Epithelial cell of esophagus (primary cell): ENCODE results near the gene KLKB1.
"Not testable (repeated sequence)": the region's sequence is repeated elsewhere in the genome, so short reads cannot be mapped to it uniquely, and the experiment has no call there.

Experiments
- DNase-seq: peaks from one replicate; pipeline ENCODE4 v3.0.0; 2010; ENCODE audit warnings: low read depth
- H3K4me3 ChIP-seq: 2 replicates; pipeline ENCODE4 v1.5.1; 2011; ENCODE audit warnings: mild to moderate bottlenecking, low read length, control low read depth
- CTCF ChIP-seq: IDR thresholded peaks from 2 replicates; pipeline ENCODE4 v1.5.1; 2011; ENCODE audit warnings: low read depth, mild to moderate bottlenecking, low read length, control low read depth, inconsistent platforms; ENCODE audit not compliant: insufficient read depth; ENCODE audit errors: missing control alignments

The KLKB1 gene

GRCh38 chr4:186240848-186241491 lies 13.7 kb downstream of the KLKB1 start:
- H3K4me3 ChIP-seq = no peak overlapping the region
- TF ChIP-seq CTCF = no peak
- no peak for DNase-seq

DNA sequence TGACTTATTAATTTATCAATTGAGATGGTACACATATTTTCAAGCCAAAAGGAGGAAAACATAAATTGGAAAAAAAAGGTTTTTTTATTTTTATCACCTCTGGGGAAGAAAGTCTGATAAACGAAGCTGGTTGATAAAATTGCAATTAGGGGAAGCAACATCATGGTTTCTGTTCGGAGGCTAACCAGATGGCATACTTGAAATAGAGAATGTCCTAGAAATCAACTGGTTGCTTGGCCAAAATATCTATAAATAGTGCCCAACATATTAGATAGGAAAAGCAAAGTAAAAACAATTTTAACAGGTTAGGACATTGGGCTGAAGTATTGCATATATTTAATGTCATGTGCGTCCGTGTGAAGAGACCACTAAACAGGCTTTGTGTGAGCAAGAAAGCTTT lies 14.3 kb downstream of the KLKB1 start:
- no peak for TF ChIP-seq CTCF
- H3K4me3 ChIP-seq = no peak overlapping the region
- DNase-seq = no peak

DNA sequence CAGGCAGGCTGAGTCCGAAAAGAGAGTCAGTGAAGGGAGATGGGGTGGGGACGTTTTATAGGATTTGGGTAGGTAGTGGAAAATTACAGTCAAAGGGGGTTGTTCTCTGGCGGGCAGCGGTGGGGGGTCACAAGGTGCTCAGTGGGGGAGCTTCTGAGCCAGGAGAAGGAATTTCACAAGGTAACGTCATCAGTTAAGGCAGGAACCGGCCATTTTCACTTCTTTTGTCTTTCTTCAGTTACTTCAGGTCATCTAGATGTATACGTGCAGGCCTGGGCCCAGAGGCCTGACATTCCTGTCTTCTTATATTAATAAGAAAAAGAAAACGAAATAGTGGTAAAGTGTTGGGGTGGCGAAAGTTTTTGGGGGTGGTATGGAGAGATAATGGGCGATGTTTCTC lies 14.7 kb downstream of the KLKB1 start:
- not testable (repeated sequence) for DNase-seq, H3K4me3 ChIP-seq

GRCh38 chr4:186243331-186243730 lies 16.0 kb downstream of the KLKB1 start:
- no peak overlapping the region for H3K4me3 ChIP-seq
- no peak for TF ChIP-seq CTCF
- no peak for DNase-seq

- no peak overlapping the region for H3K4me3 ChIP-seq
- no peak for TF ChIP-seq CTCF
- DNase-seq = no peak
Measured at GRCh38 chr4:186244835-186245234, 17.5 kb downstream of the KLKB1 start.

DNA sequence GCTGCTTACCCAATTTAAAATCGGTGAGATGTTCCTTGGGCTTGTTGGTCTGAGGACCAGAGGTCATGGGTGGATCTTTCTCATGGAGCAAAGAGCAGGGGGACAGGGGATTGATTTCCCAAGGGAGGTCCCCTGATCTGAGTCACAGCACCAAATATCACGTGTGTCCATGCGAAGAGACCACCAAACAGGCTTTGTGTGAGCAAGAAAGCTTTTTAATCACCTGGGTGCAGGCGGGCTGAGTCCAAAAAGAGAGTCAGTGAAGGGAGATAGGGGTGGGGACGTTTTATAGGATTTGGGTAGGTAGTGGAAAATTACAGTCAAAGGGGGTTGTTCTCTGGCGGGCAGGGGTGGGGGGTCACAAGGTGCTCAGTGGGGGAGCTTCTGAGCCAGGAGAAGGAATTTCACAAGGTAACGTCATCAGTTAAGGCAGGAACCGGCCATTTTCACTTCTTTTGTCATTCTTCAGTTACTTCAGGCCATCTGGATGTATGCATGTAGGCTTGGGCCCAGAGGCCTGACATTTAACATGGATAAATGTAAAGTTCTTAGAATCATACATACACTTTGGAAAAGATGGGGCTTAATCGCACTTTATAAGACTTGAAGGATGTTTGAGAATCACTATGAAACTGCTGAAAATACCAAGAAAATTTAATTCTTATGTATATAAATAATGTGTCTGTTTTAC lies 19.9 kb downstream of the KLKB1 start:
- not testable (repeated sequence) for DNase-seq

DNA sequence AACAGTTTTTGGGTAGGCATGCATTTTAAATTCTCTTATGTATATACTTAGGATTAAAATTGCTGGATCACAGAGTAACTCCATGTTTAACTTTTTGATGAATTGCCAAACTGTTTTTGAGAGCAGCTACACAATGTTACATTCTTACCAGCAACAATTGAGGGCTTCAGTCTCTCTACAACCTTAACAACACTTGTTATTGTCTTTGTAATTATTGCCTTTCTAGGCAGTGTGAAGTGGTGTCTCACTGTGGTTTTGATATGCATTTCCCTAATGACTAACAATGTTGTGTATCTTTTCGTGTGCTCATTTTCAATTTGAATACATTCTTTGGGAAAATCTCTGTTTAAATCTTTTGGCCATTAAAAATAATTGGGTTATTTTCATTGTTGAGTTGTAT lies 21.3 kb downstream of the KLKB1 start:
- TF ChIP-seq CTCF = no peak
- no peak for DNase-seq
- H3K4me3 ChIP-seq = no peak overlapping the region

More for the DNA sequence above, 19.9 kb downstream of the KLKB1 start:
- not testable (repeated sequence) for H3K4me3 ChIP-seq

DNA sequence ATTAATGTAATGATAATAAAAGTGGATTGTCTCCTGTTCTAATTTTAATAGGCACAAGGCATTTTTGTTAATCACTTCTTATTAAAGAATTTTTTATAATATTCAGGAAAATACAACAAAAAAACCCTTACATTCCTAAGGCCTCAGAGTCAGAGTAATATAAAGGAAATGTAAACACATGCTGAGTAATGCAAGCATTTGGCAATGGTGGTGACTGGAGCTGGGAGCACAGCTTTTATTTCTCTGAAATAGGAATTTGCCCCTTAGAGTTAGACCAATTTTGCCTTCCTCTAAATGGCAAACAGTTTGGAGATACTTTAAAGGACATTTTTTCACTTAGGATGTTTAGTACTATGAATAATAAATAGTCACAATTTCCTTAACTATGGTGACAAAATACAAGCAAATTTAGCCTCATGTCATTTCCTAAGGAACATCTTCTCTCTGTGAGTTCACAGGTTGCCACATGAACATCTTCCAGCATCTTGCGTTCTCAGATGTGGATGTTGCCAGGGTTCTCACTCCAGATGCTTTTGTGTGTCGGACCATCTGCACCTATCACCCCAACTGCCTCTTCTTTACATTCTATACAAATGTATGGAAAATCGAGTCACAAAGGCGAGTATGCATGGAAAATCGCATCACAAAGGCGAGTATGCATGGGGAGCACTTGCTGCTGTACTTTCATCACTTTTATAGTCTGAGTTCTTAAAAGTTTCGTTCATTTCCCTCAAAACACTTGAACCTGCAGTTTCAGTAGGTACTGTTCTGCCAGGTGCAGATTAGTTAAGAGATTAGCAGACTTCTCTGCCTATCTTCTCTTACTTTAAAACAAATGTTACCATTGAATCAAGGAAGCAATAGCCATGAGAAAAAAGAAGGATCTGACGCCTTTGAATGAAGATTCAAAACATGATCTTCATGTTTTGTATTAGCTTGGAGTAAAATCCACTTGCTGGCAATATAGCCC lies 22.8 kb downstream of the KLKB1 start:
- peak; percentile 53 for DNase-seq
- no peak overlapping the region for H3K4me3 ChIP-seq
- TF ChIP-seq CTCF = no peak
